Measurements from ENCODE around the gene RAVER1. TPM values are rescaled to one million over a fixed set of nuclear protein-coding genes. Genes with fewer than 3 reads are reported as not detected.

The RAVER1 gene
- total and polyA plus RNA-seq, 9 of the 15 experiments (the other 6 are each of a cell fraction or from before 2014, with no cell fraction given): 0.06 to 113 (median 7.0) TPM

DNA sequence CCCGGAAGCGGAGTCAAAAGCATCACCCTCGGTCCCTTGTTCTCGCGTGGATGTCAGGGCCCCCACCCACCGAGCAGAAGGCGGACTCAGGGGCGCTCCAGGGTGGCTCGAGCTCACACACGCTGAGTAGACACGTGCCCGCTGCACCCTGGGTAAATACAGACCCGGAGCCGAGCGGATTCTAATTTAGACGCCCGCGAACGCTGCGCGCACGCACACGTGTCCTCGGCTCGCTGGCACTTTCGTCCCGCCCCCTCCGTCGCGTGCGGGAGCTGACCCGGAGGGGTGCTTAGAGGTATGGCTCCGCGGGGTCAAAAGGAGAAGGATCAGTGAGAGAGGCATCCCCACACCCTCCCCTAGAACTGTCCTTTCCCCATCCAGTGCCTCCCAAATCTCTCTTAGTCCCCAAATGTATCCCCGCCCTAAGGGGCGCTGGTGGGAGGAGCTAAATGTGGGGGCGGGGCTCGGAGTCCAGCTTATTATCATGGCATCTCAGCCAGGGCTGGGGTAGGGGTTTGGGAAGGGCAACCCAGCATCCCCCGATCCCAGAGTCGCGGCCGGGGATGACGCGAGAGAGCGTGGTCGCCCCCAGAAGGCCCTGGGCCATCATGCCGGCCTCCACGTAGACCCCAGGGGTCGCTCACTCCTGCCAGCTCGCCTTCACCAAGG lies 44.0 kb downstream of the RAVER1 start (continued):
- TF ChIP-seq, protein P1, sequence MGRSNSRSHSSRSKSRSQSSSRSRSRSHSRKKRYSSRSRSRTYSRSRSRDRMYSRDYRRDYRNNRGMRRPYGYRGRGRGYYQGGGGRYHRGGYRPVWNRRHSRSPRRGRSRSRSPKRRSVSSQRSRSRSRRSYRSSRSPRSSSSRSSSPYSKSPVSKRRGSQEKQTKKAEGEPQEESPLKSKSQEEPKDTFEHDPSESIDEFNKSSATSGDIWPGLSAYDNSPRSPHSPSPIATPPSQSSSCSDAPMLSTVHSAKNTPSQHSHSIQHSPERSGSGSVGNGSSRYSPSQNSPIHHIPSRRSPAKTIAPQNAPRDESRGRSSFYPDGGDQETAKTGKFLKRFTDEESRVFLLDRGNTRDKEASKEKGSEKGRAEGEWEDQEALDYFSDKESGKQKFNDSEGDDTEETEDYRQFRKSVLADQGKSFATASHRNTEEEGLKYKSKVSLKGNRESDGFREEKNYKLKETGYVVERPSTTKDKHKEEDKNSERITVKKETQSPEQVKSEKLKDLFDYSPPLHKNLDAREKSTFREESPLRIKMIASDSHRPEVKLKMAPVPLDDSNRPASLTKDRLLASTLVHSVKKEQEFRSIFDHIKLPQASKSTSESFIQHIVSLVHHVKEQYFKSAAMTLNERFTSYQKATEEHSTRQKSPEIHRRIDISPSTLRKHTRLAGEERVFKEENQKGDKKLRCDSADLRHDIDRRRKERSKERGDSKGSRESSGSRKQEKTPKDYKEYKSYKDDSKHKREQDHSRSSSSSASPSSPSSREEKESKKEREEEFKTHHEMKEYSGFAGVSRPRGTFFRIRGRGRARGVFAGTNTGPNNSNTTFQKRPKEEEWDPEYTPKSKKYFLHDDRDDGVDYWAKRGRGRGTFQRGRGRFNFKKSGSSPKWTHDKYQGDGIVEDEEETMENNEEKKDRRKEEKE (IDR thresholded peaks at IDR 0.05; ENCODE audit: borderline replicate concordance in 1 of 2, control insufficient read depth in 1 of 2, low read depth in 2 of 2, low read length in 1 of 2): 0 out of 4 replicates have a peak, but pooled peaks of 1 of the 2 experiments have one; percentile 46
- TF ChIP-seq, protein P2, sequence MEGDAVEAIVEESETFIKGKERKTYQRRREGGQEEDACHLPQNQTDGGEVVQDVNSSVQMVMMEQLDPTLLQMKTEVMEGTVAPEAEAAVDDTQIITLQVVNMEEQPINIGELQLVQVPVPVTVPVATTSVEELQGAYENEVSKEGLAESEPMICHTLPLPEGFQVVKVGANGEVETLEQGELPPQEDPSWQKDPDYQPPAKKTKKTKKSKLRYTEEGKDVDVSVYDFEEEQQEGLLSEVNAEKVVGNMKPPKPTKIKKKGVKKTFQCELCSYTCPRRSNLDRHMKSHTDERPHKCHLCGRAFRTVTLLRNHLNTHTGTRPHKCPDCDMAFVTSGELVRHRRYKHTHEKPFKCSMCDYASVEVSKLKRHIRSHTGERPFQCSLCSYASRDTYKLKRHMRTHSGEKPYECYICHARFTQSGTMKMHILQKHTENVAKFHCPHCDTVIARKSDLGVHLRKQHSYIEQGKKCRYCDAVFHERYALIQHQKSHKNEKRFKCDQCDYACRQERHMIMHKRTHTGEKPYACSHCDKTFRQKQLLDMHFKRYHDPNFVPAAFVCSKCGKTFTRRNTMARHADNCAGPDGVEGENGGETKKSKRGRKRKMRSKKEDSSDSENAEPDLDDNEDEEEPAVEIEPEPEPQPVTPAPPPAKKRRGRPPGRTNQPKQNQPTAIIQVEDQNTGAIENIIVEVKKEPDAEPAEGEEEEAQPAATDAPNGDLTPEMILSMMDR (IDR thresholded peaks at IDR 0.05 in 2 of 3, conservative IDR thresholded peaks at IDR 0.05 in 1 of 3; ENCODE audit: insufficient read depth in 2 of 3, low read depth in 1 of 3, low read length in 3 of 3): peak in 1 of 3 experiments; percentile 32; a peak in 2 of 6 replicates
- TF ChIP-seq ZNF384 (IDR thresholded peaks at IDR 0.05; ENCODE audit: low read depth, low read length): no peak
- TF ChIP-seq ZNF274 (IDR thresholded peaks at IDR 0.05; ENCODE audit: borderline replicate concordance, low read depth, low read length): no peak
- TF ChIP-seq, protein P3, sequence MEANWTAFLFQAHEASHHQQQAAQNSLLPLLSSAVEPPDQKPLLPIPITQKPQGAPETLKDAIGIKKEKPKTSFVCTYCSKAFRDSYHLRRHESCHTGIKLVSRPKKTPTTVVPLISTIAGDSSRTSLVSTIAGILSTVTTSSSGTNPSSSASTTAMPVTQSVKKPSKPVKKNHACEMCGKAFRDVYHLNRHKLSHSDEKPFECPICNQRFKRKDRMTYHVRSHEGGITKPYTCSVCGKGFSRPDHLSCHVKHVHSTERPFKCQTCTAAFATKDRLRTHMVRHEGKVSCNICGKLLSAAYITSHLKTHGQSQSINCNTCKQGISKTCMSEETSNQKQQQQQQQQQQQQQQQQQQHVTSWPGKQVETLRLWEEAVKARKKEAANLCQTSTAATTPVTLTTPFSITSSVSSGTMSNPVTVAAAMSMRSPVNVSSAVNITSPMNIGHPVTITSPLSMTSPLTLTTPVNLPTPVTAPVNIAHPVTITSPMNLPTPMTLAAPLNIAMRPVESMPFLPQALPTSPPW (CRISPR knock-in tag; IDR thresholded peaks at IDR 0.05): no peak
- TF ChIP-seq, protein P4, sequence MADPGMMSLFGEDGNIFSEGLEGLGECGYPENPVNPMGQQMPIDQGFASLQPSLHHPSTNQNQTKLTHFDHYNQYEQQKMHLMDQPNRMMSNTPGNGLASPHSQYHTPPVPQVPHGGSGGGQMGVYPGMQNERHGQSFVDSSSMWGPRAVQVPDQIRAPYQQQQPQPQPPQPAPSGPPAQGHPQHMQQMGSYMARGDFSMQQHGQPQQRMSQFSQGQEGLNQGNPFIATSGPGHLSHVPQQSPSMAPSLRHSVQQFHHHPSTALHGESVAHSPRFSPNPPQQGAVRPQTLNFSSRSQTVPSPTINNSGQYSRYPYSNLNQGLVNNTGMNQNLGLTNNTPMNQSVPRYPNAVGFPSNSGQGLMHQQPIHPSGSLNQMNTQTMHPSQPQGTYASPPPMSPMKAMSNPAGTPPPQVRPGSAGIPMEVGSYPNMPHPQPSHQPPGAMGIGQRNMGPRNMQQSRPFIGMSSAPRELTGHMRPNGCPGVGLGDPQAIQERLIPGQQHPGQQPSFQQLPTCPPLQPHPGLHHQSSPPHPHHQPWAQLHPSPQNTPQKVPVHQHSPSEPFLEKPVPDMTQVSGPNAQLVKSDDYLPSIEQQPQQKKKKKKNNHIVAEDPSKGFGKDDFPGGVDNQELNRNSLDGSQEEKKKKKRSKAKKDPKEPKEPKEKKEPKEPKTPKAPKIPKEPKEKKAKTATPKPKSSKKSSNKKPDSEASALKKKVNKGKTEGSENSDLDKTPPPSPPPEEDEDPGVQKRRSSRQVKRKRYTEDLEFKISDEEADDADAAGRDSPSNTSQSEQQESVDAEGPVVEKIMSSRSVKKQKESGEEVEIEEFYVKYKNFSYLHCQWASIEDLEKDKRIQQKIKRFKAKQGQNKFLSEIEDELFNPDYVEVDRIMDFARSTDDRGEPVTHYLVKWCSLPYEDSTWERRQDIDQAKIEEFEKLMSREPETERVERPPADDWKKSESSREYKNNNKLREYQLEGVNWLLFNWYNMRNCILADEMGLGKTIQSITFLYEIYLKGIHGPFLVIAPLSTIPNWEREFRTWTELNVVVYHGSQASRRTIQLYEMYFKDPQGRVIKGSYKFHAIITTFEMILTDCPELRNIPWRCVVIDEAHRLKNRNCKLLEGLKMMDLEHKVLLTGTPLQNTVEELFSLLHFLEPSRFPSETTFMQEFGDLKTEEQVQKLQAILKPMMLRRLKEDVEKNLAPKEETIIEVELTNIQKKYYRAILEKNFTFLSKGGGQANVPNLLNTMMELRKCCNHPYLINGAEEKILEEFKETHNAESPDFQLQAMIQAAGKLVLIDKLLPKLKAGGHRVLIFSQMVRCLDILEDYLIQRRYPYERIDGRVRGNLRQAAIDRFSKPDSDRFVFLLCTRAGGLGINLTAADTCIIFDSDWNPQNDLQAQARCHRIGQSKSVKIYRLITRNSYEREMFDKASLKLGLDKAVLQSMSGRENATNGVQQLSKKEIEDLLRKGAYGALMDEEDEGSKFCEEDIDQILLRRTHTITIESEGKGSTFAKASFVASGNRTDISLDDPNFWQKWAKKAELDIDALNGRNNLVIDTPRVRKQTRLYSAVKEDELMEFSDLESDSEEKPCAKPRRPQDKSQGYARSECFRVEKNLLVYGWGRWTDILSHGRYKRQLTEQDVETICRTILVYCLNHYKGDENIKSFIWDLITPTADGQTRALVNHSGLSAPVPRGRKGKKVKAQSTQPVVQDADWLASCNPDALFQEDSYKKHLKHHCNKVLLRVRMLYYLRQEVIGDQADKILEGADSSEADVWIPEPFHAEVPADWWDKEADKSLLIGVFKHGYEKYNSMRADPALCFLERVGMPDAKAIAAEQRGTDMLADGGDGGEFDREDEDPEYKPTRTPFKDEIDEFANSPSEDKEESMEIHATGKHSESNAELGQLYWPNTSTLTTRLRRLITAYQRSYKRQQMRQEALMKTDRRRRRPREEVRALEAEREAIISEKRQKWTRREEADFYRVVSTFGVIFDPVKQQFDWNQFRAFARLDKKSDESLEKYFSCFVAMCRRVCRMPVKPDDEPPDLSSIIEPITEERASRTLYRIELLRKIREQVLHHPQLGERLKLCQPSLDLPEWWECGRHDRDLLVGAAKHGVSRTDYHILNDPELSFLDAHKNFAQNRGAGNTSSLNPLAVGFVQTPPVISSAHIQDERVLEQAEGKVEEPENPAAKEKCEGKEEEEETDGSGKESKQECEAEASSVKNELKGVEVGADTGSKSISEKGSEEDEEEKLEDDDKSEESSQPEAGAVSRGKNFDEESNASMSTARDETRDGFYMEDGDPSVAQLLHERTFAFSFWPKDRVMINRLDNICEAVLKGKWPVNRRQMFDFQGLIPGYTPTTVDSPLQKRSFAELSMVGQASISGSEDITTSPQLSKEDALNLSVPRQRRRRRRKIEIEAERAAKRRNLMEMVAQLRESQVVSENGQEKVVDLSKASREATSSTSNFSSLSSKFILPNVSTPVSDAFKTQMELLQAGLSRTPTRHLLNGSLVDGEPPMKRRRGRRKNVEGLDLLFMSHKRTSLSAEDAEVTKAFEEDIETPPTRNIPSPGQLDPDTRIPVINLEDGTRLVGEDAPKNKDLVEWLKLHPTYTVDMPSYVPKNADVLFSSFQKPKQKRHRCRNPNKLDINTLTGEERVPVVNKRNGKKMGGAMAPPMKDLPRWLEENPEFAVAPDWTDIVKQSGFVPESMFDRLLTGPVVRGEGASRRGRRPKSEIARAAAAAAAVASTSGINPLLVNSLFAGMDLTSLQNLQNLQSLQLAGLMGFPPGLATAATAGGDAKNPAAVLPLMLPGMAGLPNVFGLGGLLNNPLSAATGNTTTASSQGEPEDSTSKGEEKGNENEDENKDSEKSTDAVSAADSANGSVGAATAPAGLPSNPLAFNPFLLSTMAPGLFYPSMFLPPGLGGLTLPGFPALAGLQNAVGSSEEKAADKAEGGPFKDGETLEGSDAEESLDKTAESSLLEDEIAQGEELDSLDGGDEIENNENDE (IDR thresholded peaks at IDR 0.05; ENCODE audit: low read depth, low read length): no peak

All from K562 (cell line).